ENCODE data around the gene FCRLB.
"Not testable (repeated sequence)": the region's sequence is repeated elsewhere in the genome, so short reads cannot be mapped to it uniquely, and the experiment has no call there.

Gene FCRLB

GRCh38 chr1:161738627-161739287, 17.4 kb downstream of the FCRLB start:
- in situ Hi-C loops (cut with MboI; ENCODE audit: low sequenced_read_pairs): loop anchor here (10.0 to 25.0 kb wide), 2 partner anchors 254 to 526 kb away; partner anchors contain the start of genes APOA2, FCER1G and NDUFS2

GRCh38 chr1:161739865-161740566, 18.7 kb downstream of the FCRLB start:
- in situ Hi-C loops (cut with MboI; ENCODE audit: low sequenced_read_pairs): loop anchor here (10.0 to 25.0 kb wide), 2 partner anchors 255 to 528 kb away; partner anchors contain the start of genes APOA2, FCER1G and NDUFS2

- in situ Hi-C loops (cut with MboI; ENCODE audit: low sequenced_read_pairs): loop anchor here (25.0 kb wide), 1 partner anchor 529 kb away; the partner anchor contains the start of genes APOA2, FCER1G and NDUFS2
These were observed 19.6 kb downstream of the FCRLB start for GRCh38 chr1:161740921-161741320.

- in situ Hi-C loops (cut with MboI; ENCODE audit: low sequenced_read_pairs): loop anchor here (25.0 kb wide), 1 partner anchor 531 kb away; the partner anchor contains the start of genes APOA2, FCER1G and NDUFS2
These were observed 21.9 kb downstream of the FCRLB start for GRCh38 chr1:161743231-161743630.

- in situ Hi-C loops (cut with MboI; ENCODE audit: low sequenced_read_pairs): loop anchor here (25.0 kb wide), 1 partner anchor 536 kb away; the partner anchor contains the start of genes APOA2, FCER1G and NDUFS2
These were observed 26.5 kb downstream of the FCRLB start for GRCh38 chr1:161747801-161748200.

- in situ Hi-C loops (cut with MboI; ENCODE audit: low sequenced_read_pairs): loop anchor here (25.0 kb wide), 1 partner anchor 537 kb away; the partner anchor contains the start of genes APOA2, FCER1G and NDUFS2
These were observed 28.4 kb downstream of the FCRLB start, which contains the start of gene DUSP12 for GRCh38 chr1:161749509-161750407. Gene DUSP12, plus strand, starts transcription at chr1:161749786. Its CDS starts 16 bp downstream, at chr1:161749802.

- in situ Hi-C loops (cut with MboI; ENCODE audit: low sequenced_read_pairs): no loop called here
These were observed 42.3 kb downstream of the FCRLB start for GRCh38 chr1:161763522-161764098.

GRCh38 chr1:161766102-161766981, 45.0 kb downstream of the FCRLB start, which contains the start of gene ATF6:
Gene ATF6, plus strand, starts transcription at chr1:161766320. Its CDS starts 41 bp downstream, at chr1:161766361.
- in situ Hi-C loops (cut with MboI; ENCODE audit: low sequenced_read_pairs): no loop called here

GRCh38 chr1:161768461-161768860, 47.1 kb downstream of the FCRLB start:
- in situ Hi-C loops (cut with MboI; ENCODE audit: low sequenced_read_pairs): no loop called here

- in situ Hi-C loops (cut with MboI; ENCODE audit: low sequenced_read_pairs): no loop called here
These were observed 47.8 kb downstream of the FCRLB start for GRCh38 chr1:161768986-161769672.

GRCh38 chr1:161769673-161770045, 48.3 kb downstream of the FCRLB start:
- in situ Hi-C loops (cut with MboI; ENCODE audit: low sequenced_read_pairs): not testable (repeated sequence)

- in situ Hi-C loops (cut with MboI; ENCODE audit: low sequenced_read_pairs): no loop called here
These were observed 48.9 kb downstream of the FCRLB start for GRCh38 chr1:161770250-161770649.

GRCh38 chr1:161771161-161771560, 49.8 kb downstream of the FCRLB start:
- in situ Hi-C loops (cut with MboI; ENCODE audit: low sequenced_read_pairs): no loop called here

- in situ Hi-C loops (cut with MboI; ENCODE audit: low sequenced_read_pairs): no loop called here
These were observed 50.6 kb downstream of the FCRLB start for GRCh38 chr1:161771973-161772372.

GRCh38 chr1:161772397-161772796, 51.1 kb downstream of the FCRLB start:
- in situ Hi-C loops (cut with MboI; ENCODE audit: low sequenced_read_pairs): no loop called here

- in situ Hi-C loops (cut with MboI; ENCODE audit: low sequenced_read_pairs): no loop called here
These were observed 52.4 kb downstream of the FCRLB start for GRCh38 chr1:161773791-161774190.

GRCh38 chr1:161777261-161777660, 55.9 kb downstream of the FCRLB start:
- in situ Hi-C loops (cut with MboI; ENCODE audit: low sequenced_read_pairs): loop anchor here (25.0 kb wide), 1 partner anchor 485 kb away; no protein-coding TSS in a partner anchor

All from HL-60/S4 treated with retinoic acid at 250 ng/mL for 4 days and 3 days (cell line).